ENCODE results near the gene ELP1.

ELP1 gene

GRCh38 chr9:108885643-108886348 is 48.1 kb downstream of the ELP1 start:
- H3K4me2 ChIP-seq (ENCODE audit: low read length): no peak overlapping the region
- no peaks in the 10 kb centered on the region for H3K9me3 ChIP-seq (ENCODE audit: control insufficient read depth, low read length)
- H2AFZ ChIP-seq: no peak overlapping the region
- TF ChIP-seq CTCF (IDR thresholded peaks at IDR 0.05): no peak
- H3K27ac ChIP-seq: no peak overlapping the region
- no peaks in the 10 kb centered on the region for H3K27me3 ChIP-seq (ENCODE audit: control insufficient read depth, insufficient read depth, low read length)
- H3K4me3 ChIP-seq (ENCODE audit: low read depth, low read length): no peak overlapping the region
- H3K36me3 ChIP-seq (ENCODE audit: control insufficient read depth, insufficient read depth, low read length): no peaks in the 10 kb centered on the region
- no peak overlapping the region for H3K9ac ChIP-seq
- no peaks in the 10 kb centered on the region for H3K4me1 ChIP-seq
- no peaks in the 10 kb centered on the region for H3K79me2 ChIP-seq

DNA sequence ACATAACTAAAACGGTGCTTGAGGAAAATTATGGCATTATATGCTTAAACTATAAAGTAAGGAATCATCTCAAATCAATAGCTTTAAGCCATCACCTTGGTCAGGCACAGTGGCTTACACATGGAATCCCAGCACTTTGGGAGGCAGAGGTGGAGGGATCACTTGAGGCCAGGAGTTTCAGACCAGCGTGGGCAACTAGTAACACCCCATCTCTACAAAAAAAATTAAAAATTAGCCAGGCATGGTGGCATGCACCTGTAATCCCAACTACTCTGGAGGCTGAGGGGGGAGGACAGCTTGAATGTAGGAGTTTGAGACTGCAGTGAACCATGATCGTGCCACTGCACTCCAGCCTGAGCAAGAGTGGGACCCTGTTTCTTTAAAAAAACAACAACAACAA is 49.2 kb downstream of the ELP1 start:
- Histone ChIP-seq H3K9me3 (ENCODE audit: control insufficient read depth, low read length) (no peaks in the 10 kb centered on the region), H3K4me3 (ENCODE audit: low read depth, low read length) (no peak overlapping the region), H3K4me1 (no peaks in the 10 kb centered on the region), H2AFZ (no peak overlapping the region), H3K27me3 (ENCODE audit: control insufficient read depth, insufficient read depth, low read length) (no peaks in the 10 kb centered on the region), H3K4me2 (ENCODE audit: low read length) (no peak overlapping the region), H3K79me2 (no peaks in the 10 kb centered on the region), H3K9ac (no peak overlapping the region), H3K27ac (no peak overlapping the region), H3K36me3 (ENCODE audit: control insufficient read depth, insufficient read depth, low read length) (no peaks in the 10 kb centered on the region)
- no peak for TF ChIP-seq CTCF (IDR thresholded peaks at IDR 0.05)

- Histone ChIP-seq H3K27me3 (ENCODE audit: control insufficient read depth, insufficient read depth, low read length) (no peaks in the 10 kb centered on the region), H3K4me2 (ENCODE audit: low read length) (no peak overlapping the region), H3K4me1 (no peaks in the 10 kb centered on the region), H2AFZ (no peak overlapping the region), H3K27ac (no peak overlapping the region), H3K9me3 (ENCODE audit: control insufficient read depth, low read length) (no peaks in the 10 kb centered on the region), H3K79me2 (no peaks in the 10 kb centered on the region), H3K9ac (no peak overlapping the region), H3K4me3 (ENCODE audit: low read depth, low read length) (no peak overlapping the region), H3K36me3 (ENCODE audit: control insufficient read depth, insufficient read depth, low read length) (no peaks in the 10 kb centered on the region)
- TF ChIP-seq CTCF (IDR thresholded peaks at IDR 0.05): no peak
These were observed 50.8 kb downstream of the ELP1 start for GRCh38 chr9:108883085-108883484.

DNA sequence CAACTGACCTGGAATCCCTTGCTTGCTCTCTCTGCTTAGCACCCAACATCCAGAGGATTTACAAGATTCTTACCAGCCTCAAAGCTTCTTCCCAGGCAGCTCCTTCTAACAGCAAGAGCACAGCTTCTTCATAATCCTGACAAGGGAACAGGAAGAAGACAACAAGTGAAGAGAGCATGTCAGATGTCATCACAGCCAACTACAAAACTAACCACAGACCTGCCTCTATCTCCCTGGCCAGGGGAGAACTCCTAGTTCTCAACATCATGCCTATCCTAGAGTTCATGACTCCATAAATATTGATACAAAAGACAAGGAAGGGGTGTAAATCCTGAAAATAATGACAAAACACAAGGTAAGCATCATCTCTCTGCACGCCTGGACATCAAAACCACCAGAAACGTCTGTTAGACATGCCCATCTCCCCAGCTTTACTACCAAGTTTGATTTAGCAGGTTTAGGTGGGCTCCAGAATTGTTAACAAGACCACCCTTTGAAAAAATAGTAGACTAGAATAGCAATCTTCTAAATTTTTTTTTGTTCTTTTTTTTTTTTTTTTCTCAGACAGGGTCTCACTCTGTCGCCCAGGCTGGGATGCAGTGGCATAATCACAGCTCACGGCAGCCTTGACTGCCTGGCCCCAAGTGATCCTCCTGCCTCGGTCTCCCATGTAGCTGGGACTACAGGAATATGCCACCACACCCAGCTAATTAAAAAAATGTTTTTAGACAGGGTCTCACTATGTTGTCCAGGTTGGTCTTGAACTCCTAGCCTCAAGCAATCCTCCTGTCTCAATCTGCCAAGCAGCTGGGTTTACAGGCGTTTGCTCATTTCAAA is 51.7 kb downstream of the ELP1 start:
- H3K9ac ChIP-seq: no peak overlapping the region
- TF ChIP-seq CTCF (IDR thresholded peaks at IDR 0.05): no peak
- H3K79me2 ChIP-seq: no peaks in the 10 kb centered on the region
- no peak overlapping the region for H3K27ac ChIP-seq
- no peaks in the 10 kb centered on the region for H3K9me3 ChIP-seq (ENCODE audit: control insufficient read depth, low read length)
- no peak overlapping the region for H2AFZ ChIP-seq
- H3K27me3 ChIP-seq (ENCODE audit: control insufficient read depth, insufficient read depth, low read length): no peaks in the 10 kb centered on the region
- H3K4me2 ChIP-seq (ENCODE audit: low read length): no peak overlapping the region
- H3K4me3 ChIP-seq (ENCODE audit: low read depth, low read length): no peak overlapping the region
- H3K36me3 ChIP-seq (ENCODE audit: control insufficient read depth, insufficient read depth, low read length): no peaks in the 10 kb centered on the region
- no peaks in the 10 kb centered on the region for H3K4me1 ChIP-seq

Data from parathyroid adenoma (tissue), 2 donors.